Ishikawa (cell line): ENCODE measurements around the gene PCP4.

Experiments used
- CEBPB ChIP-seq: IDR thresholded peaks from 2 replicates; pipeline ENCODE4 v1.6.1; 2012
- CREB1 ChIP-seq: IDR thresholded peaks from 2 replicates; pipeline ENCODE4 v1.6.1; 2012; ENCODE audit warnings: low read depth
- EGR1 ChIP-seq: IDR thresholded peaks from 2 replicates; pipeline ENCODE4 v1.6.1; 2012
- EP300 ChIP-seq: IDR thresholded peaks from 2 replicates; pipeline ENCODE4 v1.6.1; 2012; ENCODE audit warnings: borderline replicate concordance
- FOXM1 ChIP-seq: IDR thresholded peaks from 2 replicates; pipeline ENCODE4 v1.6.1; 2012; ENCODE audit warnings: low read depth, borderline replicate concordance
- NFIC ChIP-seq: IDR thresholded peaks from 2 replicates; pipeline ENCODE4 v1.6.1; 2012
- RAD21 ChIP-seq: IDR thresholded peaks from 2 replicates; pipeline ENCODE4 v1.6.1; 2012; ENCODE audit warnings: low read depth
- TAF1 ChIP-seq: IDR thresholded peaks from 2 replicates; pipeline ENCODE4 v1.6.1; 2012; ENCODE audit warnings: low read depth, mild to moderate bottlenecking
- TCF12 ChIP-seq: IDR thresholded peaks from 2 replicates; pipeline ENCODE4 v1.6.1; 2012; ENCODE audit warnings: low read depth
- TEAD4 ChIP-seq: IDR thresholded peaks from 2 replicates; pipeline ENCODE4 v1.6.1; 2012
- YY1 ChIP-seq: IDR thresholded peaks from 2 replicates; pipeline ENCODE4 v1.6.1; 2012; ENCODE audit warnings: low read depth
- ZBTB7A ChIP-seq: IDR thresholded peaks from 2 replicates; pipeline ENCODE4 v1.6.1; 2012; ENCODE audit warnings: low read depth
- TF ChIP-seq, protein P1 (sequence below): IDR thresholded peaks from 2 replicates; pipeline ENCODE4 v1.6.1; 2012
- TF ChIP-seq, protein P2 (sequence below): IDR thresholded peaks from 2 replicates; pipeline ENCODE4 v1.6.1; 2012; ENCODE audit warnings: low read depth, mild to moderate bottlenecking
- TF ChIP-seq, protein P3 (sequence below): IDR thresholded peaks from 2 replicates; pipeline ENCODE4 v1.6.1; 2012

The PCP4 gene

DNA sequence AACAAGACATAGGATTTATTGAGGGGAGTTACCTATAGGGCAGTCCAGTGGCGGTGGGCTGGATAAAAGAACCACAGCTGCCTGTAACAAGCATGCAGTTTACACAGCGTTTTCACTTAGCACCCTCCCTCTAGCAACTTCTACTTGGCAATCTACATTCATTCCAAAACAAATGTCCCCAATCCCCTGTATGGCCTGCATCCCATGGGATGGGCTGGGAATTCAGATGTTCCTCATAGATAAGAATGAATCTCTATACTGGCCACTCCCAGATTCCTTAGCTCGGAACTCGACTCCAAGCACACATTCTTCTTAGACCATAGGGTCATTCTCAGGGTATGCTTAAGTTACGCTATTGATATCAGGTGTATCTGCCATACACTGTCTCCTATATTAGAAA, 33.3 kb downstream of the PCP4 start:
- TF ChIP-seq, protein P1, sequence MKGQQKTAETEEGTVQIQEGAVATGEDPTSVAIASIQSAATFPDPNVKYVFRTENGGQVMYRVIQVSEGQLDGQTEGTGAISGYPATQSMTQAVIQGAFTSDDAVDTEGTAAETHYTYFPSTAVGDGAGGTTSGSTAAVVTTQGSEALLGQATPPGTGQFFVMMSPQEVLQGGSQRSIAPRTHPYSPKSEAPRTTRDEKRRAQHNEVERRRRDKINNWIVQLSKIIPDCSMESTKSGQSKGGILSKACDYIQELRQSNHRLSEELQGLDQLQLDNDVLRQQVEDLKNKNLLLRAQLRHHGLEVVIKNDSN, result no peak
- no peak for TF ChIP-seq CEBPB
- TF ChIP-seq TEAD4, result no peak
- TF ChIP-seq RAD21, result no peak
- no peak for TF ChIP-seq YY1
- TF ChIP-seq, protein P2, sequence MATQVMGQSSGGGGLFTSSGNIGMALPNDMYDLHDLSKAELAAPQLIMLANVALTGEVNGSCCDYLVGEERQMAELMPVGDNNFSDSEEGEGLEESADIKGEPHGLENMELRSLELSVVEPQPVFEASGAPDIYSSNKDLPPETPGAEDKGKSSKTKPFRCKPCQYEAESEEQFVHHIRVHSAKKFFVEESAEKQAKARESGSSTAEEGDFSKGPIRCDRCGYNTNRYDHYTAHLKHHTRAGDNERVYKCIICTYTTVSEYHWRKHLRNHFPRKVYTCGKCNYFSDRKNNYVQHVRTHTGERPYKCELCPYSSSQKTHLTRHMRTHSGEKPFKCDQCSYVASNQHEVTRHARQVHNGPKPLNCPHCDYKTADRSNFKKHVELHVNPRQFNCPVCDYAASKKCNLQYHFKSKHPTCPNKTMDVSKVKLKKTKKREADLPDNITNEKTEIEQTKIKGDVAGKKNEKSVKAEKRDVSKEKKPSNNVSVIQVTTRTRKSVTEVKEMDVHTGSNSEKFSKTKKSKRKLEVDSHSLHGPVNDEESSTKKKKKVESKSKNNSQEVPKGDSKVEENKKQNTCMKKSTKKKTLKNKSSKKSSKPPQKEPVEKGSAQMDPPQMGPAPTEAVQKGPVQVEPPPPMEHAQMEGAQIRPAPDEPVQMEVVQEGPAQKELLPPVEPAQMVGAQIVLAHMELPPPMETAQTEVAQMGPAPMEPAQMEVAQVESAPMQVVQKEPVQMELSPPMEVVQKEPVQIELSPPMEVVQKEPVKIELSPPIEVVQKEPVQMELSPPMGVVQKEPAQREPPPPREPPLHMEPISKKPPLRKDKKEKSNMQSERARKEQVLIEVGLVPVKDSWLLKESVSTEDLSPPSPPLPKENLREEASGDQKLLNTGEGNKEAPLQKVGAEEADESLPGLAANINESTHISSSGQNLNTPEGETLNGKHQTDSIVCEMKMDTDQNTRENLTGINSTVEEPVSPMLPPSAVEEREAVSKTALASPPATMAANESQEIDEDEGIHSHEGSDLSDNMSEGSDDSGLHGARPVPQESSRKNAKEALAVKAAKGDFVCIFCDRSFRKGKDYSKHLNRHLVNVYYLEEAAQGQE, result no peak
- TF ChIP-seq, protein P3, sequence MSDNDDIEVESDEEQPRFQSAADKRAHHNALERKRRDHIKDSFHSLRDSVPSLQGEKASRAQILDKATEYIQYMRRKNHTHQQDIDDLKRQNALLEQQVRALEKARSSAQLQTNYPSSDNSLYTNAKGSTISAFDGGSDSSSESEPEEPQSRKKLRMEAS, result no peak
- TF ChIP-seq TCF12, result no peak
- TF ChIP-seq EP300, result no peak
- TF ChIP-seq NFIC, result no peak
- no peak for TF ChIP-seq ZBTB7A

DNA sequence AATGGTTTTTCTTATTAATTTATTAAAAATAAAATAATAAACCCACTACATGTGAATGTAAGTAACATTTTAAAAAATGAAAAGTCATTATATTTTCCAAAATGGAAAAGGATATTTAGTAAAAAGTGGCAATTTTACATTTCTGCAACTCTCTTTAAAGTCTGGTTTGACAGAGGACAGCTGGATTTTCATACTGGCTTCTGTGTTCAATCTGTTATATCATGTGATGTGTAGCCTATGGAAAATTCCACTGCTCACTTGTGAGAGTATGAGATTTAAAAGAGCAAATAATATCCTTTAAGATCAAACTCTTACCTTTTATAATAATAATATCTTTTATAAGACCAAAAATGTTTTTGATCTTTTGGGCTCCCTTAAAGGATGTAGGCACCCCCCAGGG, 33.7 kb downstream of the PCP4 start:
- no peak for TF ChIP-seq TEAD4

DNA sequence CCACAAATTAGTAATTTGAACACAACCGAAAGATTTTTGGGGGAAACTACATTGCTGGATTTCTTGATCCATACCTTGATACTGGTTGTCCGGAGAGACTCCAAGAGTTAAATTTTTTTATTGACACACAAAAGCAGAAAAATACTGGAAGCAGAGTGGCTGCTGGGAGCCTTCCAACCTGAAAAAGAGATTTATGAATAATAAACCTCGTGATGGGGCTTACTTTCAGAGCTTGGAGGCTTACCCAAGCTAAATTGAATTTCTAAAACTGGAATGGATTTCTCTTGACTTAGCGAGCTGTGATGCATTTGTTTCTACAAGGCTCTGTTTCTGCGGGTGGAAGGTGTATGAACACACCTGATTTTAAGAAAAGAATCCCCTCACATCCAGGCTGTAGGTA, 35.7 kb downstream of the PCP4 start:
- TF ChIP-seq, protein P2, result no peak
- no peak for TF ChIP-seq NFIC
- TF ChIP-seq, protein P1, result no peak
- TF ChIP-seq, protein P3, result no peak
- no peak for TF ChIP-seq TEAD4
- no peak for TF ChIP-seq TAF1
- no peak for TF ChIP-seq FOXM1
- no peak for TF ChIP-seq CREB1
- no peak for TF ChIP-seq CEBPB
- TF ChIP-seq YY1, result no peak
- no peak for TF ChIP-seq EP300
- TF ChIP-seq RAD21, result no peak
- TF ChIP-seq ZBTB7A, result no peak

DNA sequence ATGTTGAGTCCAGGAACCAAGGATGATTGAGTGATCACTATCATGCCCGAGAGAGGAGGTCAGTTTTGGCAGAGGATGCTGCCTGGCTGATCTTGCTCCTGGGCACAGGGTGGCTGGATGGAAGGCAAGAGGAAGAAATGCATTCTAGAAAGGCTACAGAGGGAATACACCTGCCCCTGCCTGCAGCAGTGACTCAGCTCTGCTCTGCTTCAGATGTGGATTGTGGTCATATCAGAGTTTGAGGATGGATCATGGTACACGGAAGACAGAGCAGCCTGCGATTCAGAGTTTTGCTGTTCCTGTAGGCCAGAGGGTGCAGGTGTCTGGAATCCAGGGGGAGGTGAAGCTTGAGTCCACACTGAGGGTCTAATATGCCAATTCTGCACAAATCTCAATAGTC, 37.2 kb downstream of the PCP4 start:
- TF ChIP-seq CEBPB, result no peak
- TF ChIP-seq, protein P2, result no peak
- TF ChIP-seq RAD21, result no peak
- no peak for TF ChIP-seq TCF12
- no peak for TF ChIP-seq YY1
- no peak for TF ChIP-seq TAF1
- TF ChIP-seq EGR1, result no peak
- TF ChIP-seq NFIC, result no peak
- TF ChIP-seq, protein P3, result no peak

DNA sequence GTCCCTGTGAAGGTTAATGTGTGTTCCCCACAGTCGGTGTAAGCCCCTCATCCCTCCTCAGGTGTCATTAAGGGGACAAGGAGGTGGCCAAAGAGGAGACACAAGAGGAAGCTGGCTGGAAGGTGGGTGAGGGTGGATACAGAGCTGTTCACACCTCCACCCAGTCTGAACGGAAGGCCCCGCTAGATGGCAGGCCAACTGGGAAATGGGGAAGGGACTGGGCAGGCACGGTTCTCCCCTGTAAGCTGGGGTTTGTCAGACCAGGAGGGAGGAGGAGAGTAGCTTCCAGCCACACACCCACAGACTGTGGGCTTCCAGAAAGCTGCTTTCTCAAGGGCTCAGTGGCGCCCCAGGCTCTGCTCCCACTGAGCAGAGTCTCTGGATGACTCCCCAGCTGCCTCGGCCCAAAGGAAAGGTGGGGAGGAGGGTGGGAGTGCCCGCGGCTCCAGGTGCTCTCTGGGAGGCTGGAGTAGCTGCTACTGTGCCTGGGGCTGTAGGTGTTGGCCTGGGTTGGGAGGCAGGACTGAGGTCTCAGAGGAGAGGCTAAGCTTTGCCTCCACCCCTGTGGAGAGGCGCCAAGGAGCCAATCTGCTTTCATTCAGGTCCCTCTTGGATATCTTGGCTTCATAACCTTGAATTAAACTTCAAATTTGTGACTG, 41.2 kb downstream of the PCP4 start:
- TF ChIP-seq EP300 (no peak), TEAD4 (no peak), TAF1 (no peak), EGR1 (no peak), CREB1 (no peak), NFIC (no peak), ZBTB7A (no peak)
- TF ChIP-seq, protein P1, result no peak
